A673 (cell line): ENCODE data around the gene LAMTOR4. TPM values are rescaled to one million over a fixed set of nuclear protein-coding genes. Genes with fewer than 3 reads are reported as not detected.

Experiments used
- BruUV-seq: library from RNA; stranded (reverse); fragments of 400-500 nt; replicated peaks from 2 replicates; lab custom pipeline; 2021; lab: Mats Ljungman, UMichigan
- CTCF ChIA-PET: fragments of 300-600 bp; sonication (Branson Sonifier 250); formaldehyde crosslinking; loops from one replicate; lab custom pipeline; 2022; ENCODE audit warnings: antibody characterized with exemption; lab: Charles Lee
- POLR2A ChIA-PET: fragments of 300-600 bp; sonication (Branson Sonifier 250); formaldehyde crosslinking; loops from one replicate; lab custom pipeline; 2022; ENCODE audit warnings: antibody characterized with exemption; ENCODE audit not compliant: low non-redundant PET; lab: Charles Lee
- DNase-seq: peaks from one replicate; pipeline ENCODE4 v3.0.0-alpha.2; 2015; ENCODE audit warnings: low spot score
- H3K27ac ChIP-seq: fragments of 200-600 bp; sonication (generic); 2 replicates; pipeline ENCODE4 v1.5.1; 2016; ENCODE audit warnings: mixed run types, low read depth, mild to moderate bottlenecking, mixed read lengths, antibody characterized with exemption, low read length; ENCODE audit not compliant: poor library complexity, severe bottlenecking
- H3K27me3 ChIP-seq: fragments of 200-600 bp; sonication (generic); replicated peaks from 2 replicates; pipeline ENCODE4 v1.6.1; 2017; ENCODE audit warnings: mixed run types, low read depth, mild to moderate bottlenecking, mixed read lengths, antibody characterized with exemption, low read length; ENCODE audit not compliant: insufficient read depth, poor library complexity
- H3K36me3 ChIP-seq: fragments of 200-600 bp; sonication (generic); 2 replicates; pipeline ENCODE4 v1.6.1; 2016; ENCODE audit warnings: mixed run types, mild to moderate bottlenecking, mixed read lengths, antibody characterized with exemption, low read length; ENCODE audit not compliant: insufficient read depth, poor library complexity, severe bottlenecking
- H3K4me1 ChIP-seq: fragments of 200-600 bp; sonication (generic); 2 replicates; pipeline ENCODE4 v1.6.1; 2017; ENCODE audit warnings: mixed run types, mild to moderate bottlenecking, mixed read lengths, antibody characterized with exemption, low read length; ENCODE audit not compliant: insufficient read depth, poor library complexity, severe bottlenecking
- H3K4me3 ChIP-seq: fragments of 200-600 bp; sonication (generic); 2 replicates; pipeline ENCODE4 v1.5.1; 2016; ENCODE audit warnings: low read depth, mixed run types, mild to moderate bottlenecking, mixed read lengths, low read length; ENCODE audit not compliant: poor library complexity, severe bottlenecking
- H3K9me3 ChIP-seq: fragments of 200-600 bp; sonication (generic); 2 replicates; pipeline ENCODE4 v1.6.1; 2016; ENCODE audit warnings: mixed run types, low read depth, mild to moderate bottlenecking, mixed read lengths, antibody characterized with exemption, low read length; ENCODE audit not compliant: poor library complexity, severe bottlenecking
- EZH2 ChIP-seq: fragments of 200-600 bp; sonication (generic); IDR thresholded peaks from 2 replicates; pipeline ENCODE4 v1.6.1; 2017; ENCODE audit warnings: borderline replicate concordance, low read depth, mild to moderate bottlenecking, mixed read lengths, antibody characterized with exemption, low read length; ENCODE audit not compliant: poor library complexity, severe bottlenecking
- intact Hi-C: fragments of 100-400 bp; cut with micrococcal nuclease; formaldehyde crosslinking; loops from one replicate; pipeline ENCODE4 v1.10.0; 2022; ENCODE audit not compliant: unreplicated experiment
- total RNA-seq: library from RNA; stranded (reverse); gene quantifications from 2 replicates; pipeline ENCODE4 v1.2.3, GENCODE V29; 2021
- TF ChIP-seq, protein P1 (sequence below): fragments of 300-800, 200-600 bp; sonication (generic); conservative IDR thresholded peaks from 2 replicates; pipeline ENCODE4 v1.5.1; 2017; ENCODE audit warnings: low read depth, mild to moderate bottlenecking, antibody characterized with exemption, low read length, moderate library complexity, mixed read lengths

The LAMTOR4 gene
- total RNA-seq, 1 experiment from 2014 or later: 84.5 TPM

DNA sequence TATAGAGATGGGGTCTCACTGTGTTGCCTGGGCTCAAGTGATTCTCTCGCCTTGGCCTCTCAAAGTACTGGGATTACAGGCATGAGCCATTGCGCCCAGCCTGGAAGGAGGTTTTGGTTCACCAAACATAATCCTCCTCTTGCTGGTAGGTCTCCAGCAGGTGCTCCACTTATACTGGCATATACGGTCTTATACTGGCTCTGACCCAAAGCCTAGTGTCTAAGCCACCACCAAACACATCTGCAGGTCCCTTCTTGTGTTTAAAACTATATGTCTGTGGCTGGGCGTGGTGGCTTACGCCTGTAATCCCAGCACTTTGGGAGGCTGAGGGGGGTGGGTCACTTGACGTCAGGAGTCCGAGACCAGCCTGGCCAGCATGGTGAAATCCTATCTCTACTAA, 16.6 kb upstream of the LAMTOR4 start:
- Histone ChIP-seq H3K4me3 (no peak overlapping the region), H3K27me3 (no peaks in the 10 kb centered on the region), H3K4me1 (peaks cover 5% of the 10 kb centered on the region), H3K36me3 (no peaks in the 10 kb centered on the region), H3K9me3 (no peaks in the 10 kb centered on the region), H3K27ac (no peak overlapping the region)
- DNase-seq: no peak
- BruUV-seq: no TSS peak
- POLR2A ChIA-PET: no interaction called here
- CTCF ChIA-PET: interaction anchor here (0.6 to 1.2 kb wide), 4 partner anchors 23 to 276 kb away, joined by 3 to 9 read pairs (median 4); partner anchors contain the start of gene TRAPPC14
- TF ChIP-seq, protein P1, sequence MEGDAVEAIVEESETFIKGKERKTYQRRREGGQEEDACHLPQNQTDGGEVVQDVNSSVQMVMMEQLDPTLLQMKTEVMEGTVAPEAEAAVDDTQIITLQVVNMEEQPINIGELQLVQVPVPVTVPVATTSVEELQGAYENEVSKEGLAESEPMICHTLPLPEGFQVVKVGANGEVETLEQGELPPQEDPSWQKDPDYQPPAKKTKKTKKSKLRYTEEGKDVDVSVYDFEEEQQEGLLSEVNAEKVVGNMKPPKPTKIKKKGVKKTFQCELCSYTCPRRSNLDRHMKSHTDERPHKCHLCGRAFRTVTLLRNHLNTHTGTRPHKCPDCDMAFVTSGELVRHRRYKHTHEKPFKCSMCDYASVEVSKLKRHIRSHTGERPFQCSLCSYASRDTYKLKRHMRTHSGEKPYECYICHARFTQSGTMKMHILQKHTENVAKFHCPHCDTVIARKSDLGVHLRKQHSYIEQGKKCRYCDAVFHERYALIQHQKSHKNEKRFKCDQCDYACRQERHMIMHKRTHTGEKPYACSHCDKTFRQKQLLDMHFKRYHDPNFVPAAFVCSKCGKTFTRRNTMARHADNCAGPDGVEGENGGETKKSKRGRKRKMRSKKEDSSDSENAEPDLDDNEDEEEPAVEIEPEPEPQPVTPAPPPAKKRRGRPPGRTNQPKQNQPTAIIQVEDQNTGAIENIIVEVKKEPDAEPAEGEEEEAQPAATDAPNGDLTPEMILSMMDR: no peak
- TF ChIP-seq EZH2: no peak
- intact Hi-C loops: loop anchor here (2.0 to 5.0 kb wide), 4 partner anchors 85 to 275 kb away; partner anchors contain the start of gene AZGP1

DNA sequence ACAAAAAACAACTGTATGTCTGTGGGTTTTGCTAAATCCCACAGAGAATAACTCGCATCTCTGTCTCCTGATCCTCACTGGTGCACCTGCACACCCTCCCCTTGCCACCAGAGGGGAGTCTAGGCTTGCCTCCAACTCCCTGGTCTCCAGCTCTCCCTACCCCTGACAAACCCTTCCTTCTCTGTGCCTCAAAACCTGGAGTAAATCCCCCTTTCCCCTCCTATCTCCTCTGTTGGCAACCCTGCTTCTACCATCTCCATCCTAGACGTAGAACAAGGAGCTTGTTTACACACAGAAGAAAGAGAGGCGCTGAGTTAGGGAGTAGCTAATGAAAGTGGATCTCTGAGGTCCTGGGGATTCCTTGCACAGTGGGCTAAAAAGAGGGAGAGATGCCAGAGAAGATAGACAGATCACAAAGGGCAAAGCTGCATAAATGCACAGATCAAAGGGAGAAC, 16.0 kb upstream of the LAMTOR4 start:
- DNase-seq: peak; percentile 81
- intact Hi-C loops: loop anchor here (2.0 to 5.0 kb wide), 4 partner anchors 84 to 275 kb away; partner anchors contain the start of gene AZGP1
- H3K4me1 ChIP-seq: peaks cover 5% of the 10 kb centered on the region
- H3K27me3 ChIP-seq: no peaks in the 10 kb centered on the region
- CTCF ChIA-PET: interaction anchor here (0.5 to 1.2 kb wide), 6 partner anchors 22 to 275 kb away, joined by 3 to 9 read pairs (median 4); partner anchors contain the start of gene TRAPPC14
- H3K9me3 ChIP-seq: no peaks in the 10 kb centered on the region
- TF ChIP-seq, protein P1: peak; percentile 91
- no peak for TF ChIP-seq EZH2
- POLR2A ChIA-PET: interaction anchor here (0.7 kb wide), 1 partner anchor 123 kb away, joined by 4 read pairs; no protein-coding TSS in a partner anchor
- H3K4me3 ChIP-seq: no peak overlapping the region
- no peaks in the 10 kb centered on the region for H3K36me3 ChIP-seq
- BruUV-seq: no TSS peak
- H3K27ac ChIP-seq: no peak overlapping the region

DNA sequence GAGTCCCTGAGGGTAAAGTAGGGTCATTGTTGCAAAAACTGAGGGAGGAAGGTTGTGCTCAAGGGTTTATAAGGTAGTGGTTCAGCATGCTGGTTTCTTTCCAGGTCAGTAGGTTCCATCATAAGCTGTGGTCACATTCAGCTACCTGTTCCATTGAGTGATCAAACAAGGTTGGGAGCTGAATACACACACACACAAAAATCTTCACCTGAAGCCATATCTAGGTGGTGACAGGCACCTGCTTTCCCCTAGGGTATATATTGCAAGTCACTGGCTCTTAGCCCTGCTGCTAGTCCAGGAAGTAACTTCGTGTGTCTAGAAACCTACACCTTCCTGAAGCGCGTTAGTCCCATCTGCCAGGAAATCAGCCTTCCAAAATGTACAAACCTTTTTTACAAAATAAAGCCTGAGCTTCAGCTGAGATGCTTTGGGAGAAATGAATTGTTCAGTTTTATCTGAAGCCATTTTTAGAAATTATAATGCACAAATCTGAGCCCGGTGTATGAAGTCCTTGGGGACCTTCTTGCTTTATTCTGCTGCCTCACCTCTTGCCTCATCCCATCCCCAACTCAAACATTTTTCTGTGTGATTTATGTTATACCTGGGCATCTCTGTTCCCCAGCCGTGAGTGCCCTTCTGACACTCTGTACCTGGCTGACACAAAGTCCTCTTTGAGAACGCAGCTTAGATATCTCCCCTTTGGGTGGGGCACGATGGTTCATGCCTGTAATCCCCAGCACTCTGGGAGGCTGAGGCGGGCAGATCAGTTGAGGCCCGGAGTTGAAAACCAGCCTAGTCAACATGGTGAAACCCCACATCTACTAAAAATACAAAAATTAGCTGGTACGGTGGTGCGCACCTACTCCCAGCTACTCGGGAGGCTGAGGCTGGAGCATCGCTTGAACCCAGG, 10.6 kb upstream of the LAMTOR4 start:
- TF ChIP-seq, protein P1: no peak
- no peak for TF ChIP-seq EZH2
- Histone ChIP-seq H3K36me3 (no peaks in the 10 kb centered on the region), H3K27ac (no peak overlapping the region), H3K27me3 (no peaks in the 10 kb centered on the region), H3K9me3 (no peaks in the 10 kb centered on the region), H3K4me3 (no peak overlapping the region), H3K4me1 (no peaks in the 10 kb centered on the region)
- no peak for DNase-seq
- intact Hi-C loops: no loop called here
- BruUV-seq: no TSS peak
- POLR2A ChIA-PET: no interaction called here
- CTCF ChIA-PET: no interaction called here
